Measurements from ENCODE around the gene UXT.

UXT gene

DNA sequence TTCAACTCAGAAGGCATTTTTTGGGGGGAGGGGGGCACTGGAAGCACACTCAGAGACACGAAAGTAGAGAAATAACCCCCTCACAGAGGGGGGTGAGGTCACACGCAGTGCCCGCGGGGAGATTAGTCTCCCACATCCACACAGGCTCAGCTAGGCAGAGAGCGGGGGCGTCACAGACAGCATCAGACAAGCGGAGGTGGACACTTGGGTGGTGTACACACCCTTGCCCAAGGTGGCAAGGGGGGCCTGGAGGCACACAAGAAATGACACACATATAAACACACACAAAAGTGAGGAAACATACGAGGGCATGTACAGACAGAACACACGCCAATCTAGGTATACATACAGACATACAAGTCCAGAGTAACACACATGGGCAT, 38.7 kb downstream of the UXT start:
- Histone ChIP-seq H2BK5ac (ENCODE audit: low read length) (no peak overlapping the region), H3K9ac (ENCODE audit: low read length) (no peak overlapping the region), H3K27ac (ENCODE audit: low read depth, low read length) (no peak overlapping the region), H3K4me3 (ENCODE audit: low read length) (no peak overlapping the region), H2AK5ac (ENCODE audit: low read length) (no peak overlapping the region), H3K36me3 (ENCODE audit: control insufficient read depth, insufficient read depth, low read length) (no peaks in the 10 kb centered on the region), H3K79me2 (ENCODE audit: control insufficient read depth, insufficient read depth, low read length) (no peaks in the 10 kb centered on the region), H3K4me2 (ENCODE audit: low read length) (no peak overlapping the region), H3K79me1 (ENCODE audit: low read length) (no peaks in the 10 kb centered on the region), H2BK15ac (replicated peaks; ENCODE audit: low read depth) (no peak overlapping the region), H3K18ac (ENCODE audit: low read length) (no peak overlapping the region), H3K27me3 (ENCODE audit: insufficient read depth, low read length, poor library complexity) (no peaks in the 10 kb centered on the region), H3K56ac (ENCODE audit: low read length) (no peak overlapping the region), H3K4me1 (ENCODE audit: control insufficient read depth, low read depth, low read length) (no peaks in the 10 kb centered on the region), H4K8ac (ENCODE audit: low read depth, low read length) (no peak overlapping the region), H4K5ac (ENCODE audit: low read length) (no peak overlapping the region), H3K23ac (ENCODE audit: low read length) (no peak overlapping the region), H3K4ac (ENCODE audit: low read depth, low read length) (no peak overlapping the region), H2BK120ac (ENCODE audit: low read depth, low read length) (no peak overlapping the region)
- no peak for DNase-seq
- no CpG with 5 or more reads among the region's 9 CpGs for WGBS (ENCODE audit: extremely low coverage, insufficient coverage, low lambda C conversion rate)

GRCh38 chrX:47619486-47620302, 39.3 kb downstream of the UXT start, which contains the start of gene SYN1:
Gene SYN1, minus strand, starts transcription at chrX:47619857. Its CDS starts 129 bp downstream, at chrX:47619728.
- peak; percentile 82 for DNase-seq

DNA sequence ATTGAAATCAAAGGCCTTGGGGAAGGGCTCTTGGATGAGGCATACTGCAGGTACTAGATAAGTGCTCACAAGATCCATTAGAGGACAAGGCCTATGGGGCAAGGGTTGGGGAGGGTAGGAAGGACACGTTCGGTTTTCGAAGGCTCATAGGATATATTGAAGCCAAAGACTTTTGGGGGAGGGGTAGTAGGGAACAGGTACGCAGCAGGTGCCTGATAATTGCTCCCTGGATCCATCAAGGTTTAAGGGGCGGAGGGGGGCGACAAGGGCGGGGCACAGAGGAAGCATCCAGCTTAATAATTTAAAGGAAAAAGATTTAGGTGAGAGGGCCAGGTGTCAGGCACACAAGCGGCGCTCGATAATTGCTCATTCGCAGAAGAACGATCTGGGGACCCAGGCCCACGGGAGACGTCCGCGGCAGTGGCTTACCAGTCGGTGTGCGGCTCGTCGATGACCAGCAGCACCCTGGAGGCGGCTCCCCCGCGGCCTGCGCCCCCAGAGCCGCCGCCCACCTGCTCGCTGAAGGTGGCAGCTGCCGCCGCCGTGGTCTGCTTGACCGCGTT, 40.0 kb downstream of the UXT start:
- H3K4me1 ChIP-seq (ENCODE audit: control insufficient read depth, low read depth, low read length), result no peaks in the 10 kb centered on the region
- no peak overlapping the region for H4K5ac ChIP-seq (ENCODE audit: low read length)
- no peaks in the 10 kb centered on the region for H3K27me3 ChIP-seq (ENCODE audit: insufficient read depth, low read length, poor library complexity)
- H3K56ac ChIP-seq (ENCODE audit: low read length), result no peak overlapping the region
- H3K4me2 ChIP-seq (ENCODE audit: low read length), result no peak overlapping the region
- no peak overlapping the region for H3K4me3 ChIP-seq (ENCODE audit: low read length)
- H3K18ac ChIP-seq (ENCODE audit: low read length), result no peak overlapping the region
- H2AK5ac ChIP-seq (ENCODE audit: low read length), result no peak overlapping the region
- DNase-seq, result no peak
- no peak overlapping the region for H2BK120ac ChIP-seq (ENCODE audit: low read depth, low read length)
- H3K79me1 ChIP-seq (ENCODE audit: low read length), result no peaks in the 10 kb centered on the region
- H4K8ac ChIP-seq (ENCODE audit: low read depth, low read length), result no peak overlapping the region
- H3K4ac ChIP-seq (ENCODE audit: low read depth, low read length), result no peak overlapping the region
- no peak overlapping the region for H3K9ac ChIP-seq (ENCODE audit: low read length)
- H2BK15ac ChIP-seq (replicated peaks; ENCODE audit: low read depth), result no peak overlapping the region
- no peak overlapping the region for H2BK5ac ChIP-seq (ENCODE audit: low read length)
- H3K27ac ChIP-seq (ENCODE audit: low read depth, low read length), result no peak overlapping the region
- H3K79me2 ChIP-seq (ENCODE audit: control insufficient read depth, insufficient read depth, low read length), result no peaks in the 10 kb centered on the region
- no peaks in the 10 kb centered on the region for H3K36me3 ChIP-seq (ENCODE audit: control insufficient read depth, insufficient read depth, low read length)
- no CpG with 5 or more reads among the region's 32 CpGs for WGBS (ENCODE audit: extremely low coverage, insufficient coverage, low lambda C conversion rate)
- H3K23ac ChIP-seq (ENCODE audit: low read length), result no peak overlapping the region

More at GRCh38 chrX:47619486-47620302, 39.3 kb downstream of the UXT start, which contains the start of gene SYN1:
- no peaks in the 10 kb centered on the region for H3K36me3 ChIP-seq (ENCODE audit: control insufficient read depth, insufficient read depth, low read length)
- WGBS (ENCODE audit: extremely low coverage, insufficient coverage, low lambda C conversion rate), result no CpG with 5 or more reads among the region's 88 CpGs
- H3K56ac ChIP-seq (ENCODE audit: low read length), result no peak within 1 kb of the TSS
- no peak within 1 kb of the TSS for H3K18ac ChIP-seq (ENCODE audit: low read length)
- no peak within 1 kb of the TSS for H3K23ac ChIP-seq (ENCODE audit: low read length)
- H3K4me3 ChIP-seq (ENCODE audit: low read length), result no peak within 1 kb of the TSS
- no peaks in the 10 kb centered on the region for H3K27me3 ChIP-seq (ENCODE audit: insufficient read depth, low read length, poor library complexity)
- H3K79me2 ChIP-seq (ENCODE audit: control insufficient read depth, insufficient read depth, low read length), result no peaks in the 10 kb centered on the region
- no peak within 1 kb of the TSS for H2AK5ac ChIP-seq (ENCODE audit: low read length)
- no peak within 1 kb of the TSS for H2BK15ac ChIP-seq (replicated peaks; ENCODE audit: low read depth)
- no peak within 1 kb of the TSS for H3K4ac ChIP-seq (ENCODE audit: low read depth, low read length)
- no peak within 1 kb of the TSS for H3K4me2 ChIP-seq (ENCODE audit: low read length)
- H4K5ac ChIP-seq (ENCODE audit: low read length), result no peak within 1 kb of the TSS
- no peaks in the 10 kb centered on the region for H3K79me1 ChIP-seq (ENCODE audit: low read length)
- H2BK120ac ChIP-seq (ENCODE audit: low read depth, low read length), result no peak within 1 kb of the TSS
- no peak within 1 kb of the TSS for H2BK5ac ChIP-seq (ENCODE audit: low read length)
- H4K8ac ChIP-seq (ENCODE audit: low read depth, low read length), result no peak within 1 kb of the TSS
- no peaks in the 10 kb centered on the region for H3K4me1 ChIP-seq (ENCODE audit: control insufficient read depth, low read depth, low read length)
- no peak within 1 kb of the TSS for H3K9ac ChIP-seq (ENCODE audit: low read length)
- H3K27ac ChIP-seq (ENCODE audit: low read depth, low read length), result no peak within 1 kb of the TSS

DNA sequence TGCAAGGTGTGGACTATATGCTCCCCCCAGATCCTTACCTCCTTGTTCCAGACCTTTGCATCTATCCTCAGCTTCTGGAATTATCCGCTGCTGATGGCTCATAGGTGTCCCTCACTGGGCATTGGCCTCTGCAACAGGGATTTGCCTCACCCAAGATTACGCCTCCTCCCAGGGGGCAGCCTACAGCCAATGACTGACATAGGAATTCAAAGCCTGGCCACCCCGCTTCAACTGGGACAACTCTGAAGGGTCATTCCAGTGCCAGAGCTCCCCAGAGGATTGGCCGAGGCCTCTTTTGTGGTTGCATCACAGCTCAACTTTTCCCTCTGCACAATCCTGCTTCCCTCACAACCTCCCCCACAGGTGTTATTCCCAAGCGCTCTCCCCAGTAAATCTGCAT, 44.4 kb downstream of the UXT start:
- Histone ChIP-seq H3K79me2 (ENCODE audit: control insufficient read depth, insufficient read depth, low read length) (no peaks in the 10 kb centered on the region), H2BK5ac (ENCODE audit: low read length) (no peak overlapping the region), H4K8ac (ENCODE audit: low read depth, low read length) (no peak overlapping the region), H3K23ac (ENCODE audit: low read length) (no peak overlapping the region), H3K27me3 (ENCODE audit: insufficient read depth, low read length, poor library complexity) (no peaks in the 10 kb centered on the region), H3K4ac (ENCODE audit: low read depth, low read length) (no peak overlapping the region), H4K5ac (ENCODE audit: low read length) (no peak overlapping the region), H3K36me3 (ENCODE audit: control insufficient read depth, insufficient read depth, low read length) (no peaks in the 10 kb centered on the region), H2BK15ac (replicated peaks; ENCODE audit: low read depth) (no peak overlapping the region), H3K4me1 (ENCODE audit: control insufficient read depth, low read depth, low read length) (no peaks in the 10 kb centered on the region), H3K4me2 (ENCODE audit: low read length) (no peak overlapping the region), H3K9ac (ENCODE audit: low read length) (no peak overlapping the region), H3K4me3 (ENCODE audit: low read length) (no peak overlapping the region), H2BK120ac (ENCODE audit: low read depth, low read length) (no peak overlapping the region), H2AK5ac (ENCODE audit: low read length) (no peak overlapping the region), H3K79me1 (ENCODE audit: low read length) (no peaks in the 10 kb centered on the region), H3K27ac (ENCODE audit: low read depth, low read length) (no peak overlapping the region), H3K18ac (ENCODE audit: low read length) (no peak overlapping the region), H3K56ac (ENCODE audit: low read length) (no peak overlapping the region)
- no CpG with 5 or more reads among the region's 5 CpGs for WGBS (ENCODE audit: extremely low coverage, insufficient coverage, low lambda C conversion rate)
- no peak for DNase-seq

DNA sequence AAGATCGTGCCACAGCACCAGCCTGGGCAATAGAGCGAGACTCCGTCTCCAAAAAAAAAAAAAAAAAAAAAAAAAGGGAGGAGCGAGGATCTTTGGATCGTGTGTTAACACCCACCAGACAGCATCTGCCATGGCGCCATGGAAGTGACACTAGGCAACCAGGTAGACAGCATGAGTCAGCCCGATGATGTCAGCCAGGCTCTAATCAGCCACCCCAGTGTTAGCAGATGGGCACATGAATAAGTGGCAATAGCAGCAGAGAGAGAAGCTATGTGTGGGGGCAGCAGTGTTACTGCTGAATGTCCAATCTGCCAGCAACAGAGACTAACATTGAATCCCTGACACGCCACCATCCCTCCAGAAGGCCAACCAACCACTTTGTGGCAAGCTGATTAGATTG, 45.9 kb downstream of the UXT start:
- H3K79me1 ChIP-seq (ENCODE audit: low read length), result no peaks in the 10 kb centered on the region
- no peak overlapping the region for H3K23ac ChIP-seq (ENCODE audit: low read length)
- no peak overlapping the region for H3K27ac ChIP-seq (ENCODE audit: low read depth, low read length)
- H3K9ac ChIP-seq (ENCODE audit: low read length), result no peak overlapping the region
- no peak overlapping the region for H3K18ac ChIP-seq (ENCODE audit: low read length)
- no peaks in the 10 kb centered on the region for H3K27me3 ChIP-seq (ENCODE audit: insufficient read depth, low read length, poor library complexity)
- no peak overlapping the region for H2BK5ac ChIP-seq (ENCODE audit: low read length)
- no peak overlapping the region for H2BK15ac ChIP-seq (replicated peaks; ENCODE audit: low read depth)
- no peak overlapping the region for H4K8ac ChIP-seq (ENCODE audit: low read depth, low read length)
- H2AK5ac ChIP-seq (ENCODE audit: low read length), result no peak overlapping the region
- no CpG with 5 or more reads among the region's 8 CpGs for WGBS (ENCODE audit: extremely low coverage, insufficient coverage, low lambda C conversion rate)
- DNase-seq, result no peak
- no peaks in the 10 kb centered on the region for H3K36me3 ChIP-seq (ENCODE audit: control insufficient read depth, insufficient read depth, low read length)
- H2BK120ac ChIP-seq (ENCODE audit: low read depth, low read length), result no peak overlapping the region
- H3K4ac ChIP-seq (ENCODE audit: low read depth, low read length), result no peak overlapping the region
- no peaks in the 10 kb centered on the region for H3K79me2 ChIP-seq (ENCODE audit: control insufficient read depth, insufficient read depth, low read length)
- no peak overlapping the region for H3K56ac ChIP-seq (ENCODE audit: low read length)
- peaks cover 2% of the 10 kb centered on the region for H3K4me1 ChIP-seq (ENCODE audit: control insufficient read depth, low read depth, low read length)
- H4K5ac ChIP-seq (ENCODE audit: low read length), result no peak overlapping the region
- H3K4me3 ChIP-seq (ENCODE audit: low read length), result no peak overlapping the region
- no peak overlapping the region for H3K4me2 ChIP-seq (ENCODE audit: low read length)
